Activated CD8-positive, alpha-beta T cell treated with anti-CD3 and anti-CD28 coated beads, Interleukin-2, amount 10 ng/mL, durations not matched to agents 7 days and 5 days (primary cell): ENCODE measurements around the gene SOX13. TPM values are rescaled to one million over a fixed set of nuclear protein-coding genes. Genes with fewer than 3 reads are reported as not detected.

ENCODE experiments used
- ATAC-seq: fragments of 150-1000 bp; cut with Tn5 transposase; one replicate; pipeline ENCODE4 v1.10.0; 2021; ENCODE audit warnings: moderate library complexity
- CTCF ChIA-PET: fragments of 350-600 bp; sonication (Branson Sonifier 250); formaldehyde crosslinking; loops from one replicate; lab custom pipeline; 2021; ENCODE audit warnings: antibody characterized with exemption; lab: Charles Lee
- POLR2A ChIA-PET: fragments of 350-600 bp; sonication (Branson Sonifier 250); formaldehyde crosslinking; loops from one replicate; lab custom pipeline; 2021; ENCODE audit warnings: antibody characterized with exemption; lab: Charles Lee
- DNase-seq: peaks from one replicate; pipeline ENCODE4 v3.0.0-alpha.2; 2020
- H3K27ac Mint-ChIP-seq: one replicate; pipeline ENCODE4 v1.8.0; 2021; ENCODE audit warnings: mild to moderate bottlenecking, mixed read lengths
- H3K27me3 Mint-ChIP-seq: one replicate; pipeline ENCODE4 v1.8.0; 2021; ENCODE audit warnings: low read depth, mixed read lengths
- H3K36me3 Mint-ChIP-seq: one replicate; pipeline ENCODE4 v1.8.0; 2021; ENCODE audit warnings: low read depth, mixed read lengths
- H3K4me1 Mint-ChIP-seq: one replicate; pipeline ENCODE4 v1.8.0; 2021; ENCODE audit warnings: low read depth, mixed read lengths
- H3K4me3 Mint-ChIP-seq: one replicate; pipeline ENCODE4 v1.8.0; 2021; ENCODE audit warnings: mild to moderate bottlenecking, mixed read lengths
- H3K9me3 Mint-ChIP-seq: one replicate; pipeline ENCODE4 v1.8.0; 2022; ENCODE audit warnings: mixed read lengths; ENCODE audit not compliant: insufficient read depth
- total RNA-seq, 2 experiments: library from RNA; stranded (reverse); gene quantifications; one replicate each; pipeline ENCODE4 v1.2.3, GENCODE V29; 2021

The SOX13 gene
- total RNA-seq, 2 experiments from 2014 or later, result 0.37 to 1.2 TPM

GRCh38 chr1:204142032-204142974, 69.4 kb downstream of the SOX13 start:
- no peaks in the 10 kb centered on the region for H3K9me3 Mint-ChIP-seq
- ATAC-seq (no peak), DNase-seq (no peak)
- H3K4me1 Mint-ChIP-seq, result no peaks in the 10 kb centered on the region
- ChIA-PET CTCF (interaction anchor here (3.5 kb wide), 1 partner anchor 13 kb away, joined by 22 read pairs; no protein-coding TSS in a partner anchor), POLR2A (no interaction called here)
- no peak overlapping the region for H3K27ac Mint-ChIP-seq
- no peak overlapping the region for H3K4me3 Mint-ChIP-seq
- H3K27me3 Mint-ChIP-seq, result peaks cover 5% of the 10 kb centered on the region
- no peaks in the 10 kb centered on the region for H3K36me3 Mint-ChIP-seq

- H3K27me3 Mint-ChIP-seq, result peaks cover 5% of the 10 kb centered on the region
- H3K9me3 Mint-ChIP-seq, result no peaks in the 10 kb centered on the region
- ChIA-PET CTCF (interaction anchor here (1.3 kb wide), 1 partner anchor 15 kb away, joined by 5 read pairs; no protein-coding TSS in a partner anchor), POLR2A (no interaction called here)
- no peak overlapping the region for H3K27ac Mint-ChIP-seq
- no peaks in the 10 kb centered on the region for H3K4me1 Mint-ChIP-seq
- ATAC-seq (no peak), DNase-seq (no peak)
- no peak overlapping the region for H3K4me3 Mint-ChIP-seq
- H3K36me3 Mint-ChIP-seq, result no peaks in the 10 kb centered on the region
Measured at GRCh38 chr1:204143276-204144041, 70.5 kb downstream of the SOX13 start.

DNA sequence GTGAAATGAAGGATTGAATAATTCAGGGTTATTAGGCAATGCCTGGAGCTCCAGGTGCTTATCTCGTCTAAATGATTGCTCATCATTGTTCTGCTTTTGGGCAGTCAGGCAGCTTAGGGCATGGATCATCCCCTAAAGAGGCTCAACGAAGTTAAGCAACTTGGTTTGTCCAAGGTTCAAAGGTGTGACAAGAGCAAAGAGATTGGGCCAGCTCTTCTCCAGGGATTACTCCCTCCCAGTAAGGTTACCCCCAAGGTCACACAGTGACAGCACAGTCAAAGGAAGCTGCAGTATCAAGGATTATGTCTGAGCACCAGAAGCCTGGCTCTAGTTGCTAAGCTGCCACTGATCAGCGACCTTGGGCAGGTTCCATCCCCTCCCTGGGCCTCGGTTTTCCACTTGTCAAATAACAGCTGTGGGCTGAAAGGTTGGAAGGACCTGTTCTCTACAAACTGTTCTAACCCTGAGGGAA, 72.2 kb downstream of the SOX13 start:
- H3K36me3 Mint-ChIP-seq, result no peaks in the 10 kb centered on the region
- no peaks in the 10 kb centered on the region for H3K9me3 Mint-ChIP-seq
- no peak overlapping the region for H3K4me3 Mint-ChIP-seq
- no peak for ATAC-seq
- H3K27me3 Mint-ChIP-seq, result peaks cover 5% of the 10 kb centered on the region
- no peak for DNase-seq
- ChIA-PET CTCF (interaction anchor here (0.9 to 1.3 kb wide), 3 partner anchors 17 to 22 kb away, joined by 3 to 5 read pairs (median 3); no protein-coding TSS in a partner anchor), POLR2A (no interaction called here)
- H3K4me1 Mint-ChIP-seq, result no peaks in the 10 kb centered on the region
- no peak overlapping the region for H3K27ac Mint-ChIP-seq

DNA sequence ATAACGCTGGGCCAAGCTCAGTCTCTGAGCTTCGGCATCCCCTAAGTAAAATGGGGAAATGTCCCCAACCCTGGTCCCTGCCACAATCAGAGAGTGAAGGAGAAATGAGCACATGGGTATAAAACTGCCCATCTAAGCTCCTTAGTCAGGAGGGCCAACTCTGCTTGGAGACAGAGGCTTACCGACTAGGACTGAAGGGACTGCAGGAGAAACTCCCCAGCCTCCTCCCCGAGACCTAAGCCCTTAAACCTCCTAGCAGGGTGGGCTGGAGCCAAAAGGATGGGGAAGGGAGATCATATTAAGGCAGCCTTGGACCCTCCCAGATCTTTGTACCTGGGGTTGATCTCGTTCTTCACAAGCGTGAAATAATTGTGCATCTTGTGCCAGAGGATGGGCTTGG, 73.4 kb downstream of the SOX13 start:
- no peak for DNase-seq
- no peaks in the 10 kb centered on the region for H3K9me3 Mint-ChIP-seq
- no peak for ATAC-seq
- H3K4me1 Mint-ChIP-seq, result peaks cover 3% of the 10 kb centered on the region
- H3K27me3 Mint-ChIP-seq, result peaks cover 14% of the 10 kb centered on the region
- CTCF ChIA-PET, result no interaction called here
- H3K4me3 Mint-ChIP-seq, result no peak overlapping the region
- no peaks in the 10 kb centered on the region for H3K36me3 Mint-ChIP-seq
- POLR2A ChIA-PET, result no interaction called here
- no peak overlapping the region for H3K27ac Mint-ChIP-seq

GRCh38 chr1:204146965-204147364, 74.0 kb downstream of the SOX13 start:
- Mint-ChIP-seq H3K36me3 (no peaks in the 10 kb centered on the region), H3K4me3 (no peak overlapping the region), H3K4me1 (peaks cover 3% of the 10 kb centered on the region), H3K27me3 (peaks cover 14% of the 10 kb centered on the region), H3K27ac (no peak overlapping the region), H3K9me3 (no peaks in the 10 kb centered on the region)
- POLR2A ChIA-PET, result no interaction called here
- no peak for ATAC-seq
- CTCF ChIA-PET, result no interaction called here
- DNase-seq, result no peak

- Mint-ChIP-seq H3K36me3 (no peaks in the 10 kb centered on the region), H3K4me1 (peaks cover 3% of the 10 kb centered on the region), H3K27me3 (peaks cover 18% of the 10 kb centered on the region), H3K9me3 (no peaks in the 10 kb centered on the region), H3K27ac (no peak overlapping the region), H3K4me3 (no peak overlapping the region)
- no peak for DNase-seq
- ATAC-seq, result no peak
- ChIA-PET CTCF (no interaction called here), POLR2A (interaction anchor here (0.5 to 0.6 kb wide), 2 partner anchors 485 to 554 kb away, joined by 3 read pairs; no protein-coding TSS in a partner anchor)
Measured at GRCh38 chr1:204147406-204148383, 74.8 kb downstream of the SOX13 start.

DNA sequence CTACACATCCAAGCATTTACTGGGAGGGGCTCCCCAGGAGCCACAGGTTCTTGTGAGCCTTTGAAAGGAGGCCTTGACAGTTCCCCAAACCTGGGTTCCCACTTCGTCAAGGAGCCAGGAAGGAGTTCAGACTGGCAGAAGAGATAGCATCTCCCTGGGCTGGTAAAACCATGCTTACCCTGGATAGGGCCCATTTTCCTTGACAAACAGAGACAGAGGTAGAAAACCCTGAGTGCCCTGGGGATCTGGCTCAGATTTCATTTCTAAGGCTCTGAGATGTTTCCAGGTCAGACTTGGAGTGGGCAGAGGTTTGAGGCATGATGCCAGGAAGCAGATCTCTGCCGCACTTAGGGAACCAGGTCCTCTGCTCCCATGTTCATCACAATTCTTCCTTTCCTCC, 76.2 kb downstream of the SOX13 start:
- DNase-seq (no peak), ATAC-seq (no peak)
- CTCF ChIA-PET, result no interaction called here
- no peak overlapping the region for H3K4me3 Mint-ChIP-seq
- no peaks in the 10 kb centered on the region for H3K9me3 Mint-ChIP-seq
- peaks cover 26% of the 10 kb centered on the region for H3K27me3 Mint-ChIP-seq
- peaks cover 3% of the 10 kb centered on the region for H3K4me1 Mint-ChIP-seq
- H3K36me3 Mint-ChIP-seq, result no peaks in the 10 kb centered on the region
- POLR2A ChIA-PET, result no interaction called here
- no peak overlapping the region for H3K27ac Mint-ChIP-seq

GRCh38 chr1:204149635-204150565, 77.0 kb downstream of the SOX13 start:
- ChIA-PET CTCF (interaction anchor here (1.5 kb wide), 1 partner anchor 214 kb away, joined by 6 read pairs; no protein-coding TSS in a partner anchor), POLR2A (no interaction called here)
- H3K27me3 Mint-ChIP-seq, result peaks cover 28% of the 10 kb centered on the region
- DNase-seq (no peak), ATAC-seq (no peak)
- H3K9me3 Mint-ChIP-seq, result no peaks in the 10 kb centered on the region
- H3K36me3 Mint-ChIP-seq, result no peaks in the 10 kb centered on the region
- H3K4me1 Mint-ChIP-seq, result peaks cover 3% of the 10 kb centered on the region
- H3K4me3 Mint-ChIP-seq, result no peak overlapping the region
- no peak overlapping the region for H3K27ac Mint-ChIP-seq

- Mint-ChIP-seq H3K27ac (no peak overlapping the region), H3K9me3 (no peaks in the 10 kb centered on the region), H3K27me3 (peaks cover 28% of the 10 kb centered on the region), H3K4me1 (peaks cover 3% of the 10 kb centered on the region), H3K4me3 (peak overlapping the region; percentile 51), H3K36me3 (no peaks in the 10 kb centered on the region)
- ChIA-PET POLR2A (no interaction called here), CTCF (interaction anchor here (0.7 to 2.0 kb wide), 5 partner anchors 12 to 656 kb away, joined by 3 to 11 read pairs (median 4); no protein-coding TSS in a partner anchor)
- DNase-seq (no peak), ATAC-seq (peak; percentile 19)
Measured at GRCh38 chr1:204150702-204151551, 78.0 kb downstream of the SOX13 start.
